ENCODE data around the gene EN1. TPM values are rescaled to one million over a fixed set of nuclear protein-coding genes. Genes with fewer than 3 reads are reported as not detected.

EN1 gene
- polyA plus RNA-seq, 3 donors, result not detected

DNA sequence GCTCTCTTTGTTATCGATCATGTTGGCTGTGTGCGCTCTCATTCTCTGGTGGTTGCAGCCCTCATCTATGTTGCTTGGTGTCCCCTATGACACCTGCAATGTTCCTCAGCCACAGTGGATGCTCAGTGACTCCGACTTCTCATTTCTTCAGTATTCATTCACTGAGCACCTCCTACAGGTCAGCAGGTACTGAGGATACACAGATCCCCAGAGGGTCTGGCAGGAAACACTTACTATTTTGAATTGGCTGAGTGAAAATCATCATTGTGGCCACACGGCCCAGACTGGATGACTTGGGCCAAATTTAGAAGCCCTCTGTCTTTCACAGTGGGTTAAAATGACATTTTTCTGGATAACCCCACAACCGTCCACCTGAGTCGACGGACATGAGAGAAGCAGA lies 32.1 kb downstream of the EN1 start:
- Histone ChIP-seq H3K4me3 (replicated peaks in 1 of 3; ENCODE audit: low read depth in 2 of 3, low read length in 3 of 3) (no peak overlapping the region), H3K4me1 (ENCODE audit: control insufficient read depth in 1 of 2, insufficient read depth in 2 of 2, low read length in 2 of 2) (no peaks in the 10 kb centered on the region), H3K9ac (ENCODE audit: insufficient read depth, low read length, poor library complexity, severe bottlenecking) (no peak overlapping the region), H2AFZ (ENCODE audit: insufficient read depth, low read depth, low read length, poor library complexity, severe bottlenecking) (no peak overlapping the region), H3K79me2 (ENCODE audit: insufficient read depth, low read length) (no peaks in the 10 kb centered on the region), H3K9me3 (replicated peaks in 1 of 2; ENCODE audit: control insufficient read depth in 1 of 2, insufficient read depth in 1 of 2, low read length in 2 of 2) (no peaks in the 10 kb centered on the region), H3K4me2 (replicated peaks; ENCODE audit: extremely low read depth, low read length, poor library complexity, severe bottlenecking) (no peak overlapping the region), H3K27me3 (ENCODE audit: control insufficient read depth in 2 of 2, insufficient read depth in 2 of 2, low read length in 2 of 2) (peaks cover 9 to 41% of the 10 kb centered on the region in 2 donors), H3K27ac (ENCODE audit: low read depth in 1 of 2, low read length in 2 of 2) (no peak overlapping the region), H4K20me1 (ENCODE audit: insufficient read depth, low read length) (no peaks in the 10 kb centered on the region), H3K36me3 (replicated peaks in 1 of 2; ENCODE audit: control insufficient read depth in 1 of 2, insufficient read depth in 2 of 2, low read length in 2 of 2) (no peaks in the 10 kb centered on the region)
- no peaks in the 10 kb centered on the region for H3K4me1 Mint-ChIP-seq
- H3K27me3 Mint-ChIP-seq (ENCODE audit: low read depth in 3 of 3), result peaks cover 40 to 64% (median 40%) of the 10 kb centered on the region in 3 donors
- H3K9me3 Mint-ChIP-seq, result peaks cover 0 to 3% (median 0%) of the 10 kb centered on the region in 7 donors
- DNase-seq, result no peak
- TF ChIP-seq, protein P1, sequence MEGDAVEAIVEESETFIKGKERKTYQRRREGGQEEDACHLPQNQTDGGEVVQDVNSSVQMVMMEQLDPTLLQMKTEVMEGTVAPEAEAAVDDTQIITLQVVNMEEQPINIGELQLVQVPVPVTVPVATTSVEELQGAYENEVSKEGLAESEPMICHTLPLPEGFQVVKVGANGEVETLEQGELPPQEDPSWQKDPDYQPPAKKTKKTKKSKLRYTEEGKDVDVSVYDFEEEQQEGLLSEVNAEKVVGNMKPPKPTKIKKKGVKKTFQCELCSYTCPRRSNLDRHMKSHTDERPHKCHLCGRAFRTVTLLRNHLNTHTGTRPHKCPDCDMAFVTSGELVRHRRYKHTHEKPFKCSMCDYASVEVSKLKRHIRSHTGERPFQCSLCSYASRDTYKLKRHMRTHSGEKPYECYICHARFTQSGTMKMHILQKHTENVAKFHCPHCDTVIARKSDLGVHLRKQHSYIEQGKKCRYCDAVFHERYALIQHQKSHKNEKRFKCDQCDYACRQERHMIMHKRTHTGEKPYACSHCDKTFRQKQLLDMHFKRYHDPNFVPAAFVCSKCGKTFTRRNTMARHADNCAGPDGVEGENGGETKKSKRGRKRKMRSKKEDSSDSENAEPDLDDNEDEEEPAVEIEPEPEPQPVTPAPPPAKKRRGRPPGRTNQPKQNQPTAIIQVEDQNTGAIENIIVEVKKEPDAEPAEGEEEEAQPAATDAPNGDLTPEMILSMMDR (IDR thresholded peaks at IDR 0.05), result no peak
- 95% methylated on average over 6 of the region's 7 CpGs for WGBS (ENCODE audit: insufficient coverage)
- H3K36me3 Mint-ChIP-seq, result no peaks in the 10 kb centered on the region
- intact Hi-C loops (cut with micrococcal nuclease), result no loop called here
- no peak overlapping the region for H3K27ac Mint-ChIP-seq
- H3K4me3 Mint-ChIP-seq, result no peak overlapping the region

DNA sequence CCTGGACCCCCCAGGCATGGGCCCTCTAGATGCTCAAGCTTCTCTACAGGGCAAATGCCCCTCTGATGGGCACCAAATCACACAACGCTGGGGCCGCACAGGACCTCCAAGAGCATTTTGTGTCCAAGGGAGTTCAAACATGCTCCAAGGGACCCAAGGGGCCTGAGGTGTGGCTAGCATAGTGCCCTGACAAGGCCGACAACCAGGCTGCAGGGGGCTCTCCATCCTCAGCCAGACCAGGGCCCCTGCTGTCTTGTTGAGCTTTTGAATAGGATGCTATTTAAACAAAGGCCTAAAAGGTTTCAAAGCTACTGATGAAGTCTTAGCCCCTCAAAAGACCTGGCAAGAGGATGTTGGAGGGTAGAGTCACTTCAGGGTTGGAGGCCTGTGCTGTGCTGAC lies 33.1 kb downstream of the EN1 start:
- Mint-ChIP-seq H3K4me1 (no peaks in the 10 kb centered on the region), H3K4me3 (no peak overlapping the region), H3K27me3 (ENCODE audit: low read depth in 3 of 3) (peaks cover 44 to 66% (median 44%) of the 10 kb centered on the region in 3 donors), H3K36me3 (no peaks in the 10 kb centered on the region), H3K9me3 (peaks cover 0 to 3% (median 0%) of the 10 kb centered on the region in 7 donors), H3K27ac (no peak overlapping the region)
- 88% methylated on average over 3 of the region's 3 CpGs for WGBS (ENCODE audit: insufficient coverage)
- Histone ChIP-seq H3K36me3 (replicated peaks in 1 of 2; ENCODE audit: control insufficient read depth in 1 of 2, insufficient read depth in 2 of 2, low read length in 2 of 2) (no peaks in the 10 kb centered on the region), H3K27ac (ENCODE audit: low read depth in 1 of 2, low read length in 2 of 2) (no peak overlapping the region), H2AFZ (ENCODE audit: insufficient read depth, low read depth, low read length, poor library complexity, severe bottlenecking) (no peak overlapping the region), H3K9me3 (replicated peaks in 1 of 2; ENCODE audit: control insufficient read depth in 1 of 2, insufficient read depth in 1 of 2, low read length in 2 of 2) (no peaks in the 10 kb centered on the region), H3K4me3 (replicated peaks in 1 of 3; ENCODE audit: low read depth in 2 of 3, low read length in 3 of 3) (no peak overlapping the region), H4K20me1 (ENCODE audit: insufficient read depth, low read length) (no peaks in the 10 kb centered on the region), H3K4me2 (replicated peaks; ENCODE audit: extremely low read depth, low read length, poor library complexity, severe bottlenecking) (no peak overlapping the region), H3K4me1 (ENCODE audit: control insufficient read depth in 1 of 2, insufficient read depth in 2 of 2, low read length in 2 of 2) (no peaks in the 10 kb centered on the region), H3K27me3 (ENCODE audit: control insufficient read depth in 2 of 2, insufficient read depth in 2 of 2, low read length in 2 of 2) (peaks cover 13 to 50% of the 10 kb centered on the region in 2 donors), H3K79me2 (ENCODE audit: insufficient read depth, low read length) (no peaks in the 10 kb centered on the region), H3K9ac (ENCODE audit: insufficient read depth, low read length, poor library complexity, severe bottlenecking) (no peak overlapping the region)
- no peak for DNase-seq
- TF ChIP-seq, protein P1 (IDR thresholded peaks at IDR 0.05), result no peak
- intact Hi-C loops (cut with micrococcal nuclease), result no loop called here

Data from CD14-positive monocyte (primary cell).